22Rv1 (cell line): ENCODE results near the gene POLE4.

ENCODE experiments used
- H3K27ac ChIP-seq: fragments of 450-650 bp; 2 replicates; pipeline ENCODE4 v1.5.1; 2017
- ZFX ChIP-seq: fragments of 450-650 bp; IDR thresholded peaks from 2 replicates; pipeline ENCODE4 v1.6.1; 2017; ENCODE audit warnings: antibody characterized with exemption, borderline replicate concordance
- TF ChIP-seq, protein P1 (sequence below): fragments of 450-650 bp; IDR thresholded peaks from 2 replicates; pipeline ENCODE4 v1.5.1; 2017; ENCODE audit warnings: mild to moderate bottlenecking

The POLE4 gene

DNA sequence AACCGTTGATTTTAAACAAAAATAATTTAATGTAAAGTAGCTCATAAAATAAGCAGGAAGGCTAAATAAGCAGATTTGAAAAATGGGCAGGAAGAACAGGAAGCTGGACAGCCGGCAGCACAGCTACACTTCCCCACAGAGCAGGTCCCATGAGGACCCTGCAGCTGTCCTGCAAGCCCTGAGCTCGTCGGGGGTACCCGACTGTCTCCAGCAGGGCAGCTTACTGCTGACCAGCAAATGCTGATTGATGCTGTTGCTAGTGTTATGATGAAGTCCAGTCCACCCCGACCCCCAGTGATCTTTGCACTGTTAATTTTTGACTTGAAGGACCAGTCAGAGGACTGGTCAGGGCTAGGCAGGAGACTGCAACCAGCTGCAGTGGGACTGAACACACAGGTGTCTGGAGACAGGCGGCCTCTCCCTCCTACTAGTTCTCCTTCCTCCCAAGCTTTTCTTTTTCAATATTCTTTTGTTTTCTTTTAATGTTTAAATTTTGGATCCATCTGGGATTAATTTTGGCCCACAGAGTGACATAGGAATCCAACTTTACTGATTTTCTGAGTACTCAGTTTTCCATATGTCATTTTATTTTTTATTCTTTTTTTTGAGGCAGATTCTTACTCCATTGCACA is 27.7 kb downstream of the POLE4 start:
- no peak overlapping the region for H3K27ac ChIP-seq
- no peak for TF ChIP-seq ZFX
- TF ChIP-seq, protein P1, sequence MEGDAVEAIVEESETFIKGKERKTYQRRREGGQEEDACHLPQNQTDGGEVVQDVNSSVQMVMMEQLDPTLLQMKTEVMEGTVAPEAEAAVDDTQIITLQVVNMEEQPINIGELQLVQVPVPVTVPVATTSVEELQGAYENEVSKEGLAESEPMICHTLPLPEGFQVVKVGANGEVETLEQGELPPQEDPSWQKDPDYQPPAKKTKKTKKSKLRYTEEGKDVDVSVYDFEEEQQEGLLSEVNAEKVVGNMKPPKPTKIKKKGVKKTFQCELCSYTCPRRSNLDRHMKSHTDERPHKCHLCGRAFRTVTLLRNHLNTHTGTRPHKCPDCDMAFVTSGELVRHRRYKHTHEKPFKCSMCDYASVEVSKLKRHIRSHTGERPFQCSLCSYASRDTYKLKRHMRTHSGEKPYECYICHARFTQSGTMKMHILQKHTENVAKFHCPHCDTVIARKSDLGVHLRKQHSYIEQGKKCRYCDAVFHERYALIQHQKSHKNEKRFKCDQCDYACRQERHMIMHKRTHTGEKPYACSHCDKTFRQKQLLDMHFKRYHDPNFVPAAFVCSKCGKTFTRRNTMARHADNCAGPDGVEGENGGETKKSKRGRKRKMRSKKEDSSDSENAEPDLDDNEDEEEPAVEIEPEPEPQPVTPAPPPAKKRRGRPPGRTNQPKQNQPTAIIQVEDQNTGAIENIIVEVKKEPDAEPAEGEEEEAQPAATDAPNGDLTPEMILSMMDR = no peak

DNA sequence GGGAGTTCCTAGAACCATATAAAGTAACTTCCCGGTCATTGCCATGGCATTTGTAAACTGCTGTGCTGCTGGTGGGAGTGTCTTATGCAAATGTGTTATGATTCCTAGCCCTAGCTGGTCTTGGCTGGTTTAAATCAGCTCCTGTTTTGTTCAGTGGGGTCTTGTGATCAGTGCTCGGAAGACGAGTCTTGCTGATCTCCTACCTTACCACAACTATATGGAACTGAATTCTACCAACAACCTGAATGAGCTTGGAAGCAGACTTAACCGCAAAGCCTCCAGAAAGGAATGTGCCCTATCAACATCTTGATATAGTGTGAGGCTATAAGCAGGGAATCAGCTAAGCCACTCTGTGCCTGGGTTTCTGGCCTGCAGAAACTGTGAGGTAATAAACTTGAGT is 33.5 kb downstream of the POLE4 start:
- no peak for TF ChIP-seq ZFX
- TF ChIP-seq, protein P1 = no peak
- H3K27ac ChIP-seq = no peak overlapping the region

DNA sequence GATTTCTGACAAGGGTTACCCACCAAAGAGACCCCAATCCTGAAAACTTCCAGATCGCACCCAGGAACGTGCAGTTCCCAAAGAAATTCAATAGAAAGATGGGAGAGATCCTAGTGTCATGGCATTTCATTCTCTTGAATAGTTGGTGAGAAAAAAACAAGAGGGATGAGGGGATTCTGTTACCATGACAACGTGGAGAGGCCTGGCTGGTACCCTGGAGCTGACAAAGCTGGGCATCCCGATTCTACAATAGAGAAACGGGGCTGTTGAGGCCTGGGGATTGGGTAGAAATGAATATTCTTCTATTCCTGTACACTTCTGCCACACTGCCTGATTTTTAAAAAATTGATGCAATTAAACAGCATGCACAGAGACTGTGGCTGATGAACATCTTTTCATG is 41.0 kb downstream of the POLE4 start:
- H3K27ac ChIP-seq = no peak overlapping the region

DNA sequence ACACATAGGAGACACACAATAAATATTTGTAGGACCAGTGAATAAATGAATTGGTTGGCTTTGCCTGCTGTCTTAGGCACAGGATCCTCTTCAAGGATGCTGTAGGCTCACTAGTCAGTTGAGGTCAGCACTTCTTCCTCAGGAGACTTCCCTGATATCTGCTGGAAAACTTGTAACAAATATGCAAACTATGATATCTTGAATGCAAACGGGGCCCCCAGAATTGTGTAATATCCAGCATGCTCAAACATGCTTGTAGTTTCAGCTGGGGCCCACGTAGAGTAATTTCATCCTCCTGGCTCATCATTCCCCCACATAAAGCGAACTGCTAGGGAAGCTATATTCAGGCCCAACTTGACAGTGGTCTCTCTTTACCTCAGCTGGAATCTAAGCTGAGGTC is 43.6 kb downstream of the POLE4 start:
- no peak overlapping the region for H3K27ac ChIP-seq
- TF ChIP-seq ZFX = no peak
- TF ChIP-seq, protein P1 = no peak

More for the DNA sequence above, 41.0 kb downstream of the POLE4 start:
- TF ChIP-seq ZFX = no peak
- TF ChIP-seq, protein P1 = no peak

DNA sequence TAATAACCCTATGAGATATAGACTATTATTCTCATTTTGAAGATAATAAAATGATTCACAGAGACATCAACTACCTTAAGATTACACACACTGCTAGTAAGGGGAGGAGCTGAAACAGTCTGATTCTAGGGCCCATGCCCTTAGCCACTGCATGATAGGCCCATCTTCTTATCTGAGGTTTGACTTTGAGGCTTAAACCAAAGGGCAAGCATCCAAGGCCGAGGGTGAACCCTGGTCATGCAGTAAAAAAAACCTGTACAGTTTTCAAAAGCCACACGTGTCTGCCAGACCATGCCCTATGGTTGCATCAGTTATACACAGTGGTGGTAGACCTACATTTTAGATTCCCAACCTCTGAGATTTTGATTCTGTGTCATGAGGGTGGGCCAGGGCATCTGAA is 44.8 kb downstream of the POLE4 start:
- no peak for TF ChIP-seq ZFX
- TF ChIP-seq, protein P1 = no peak

DNA sequence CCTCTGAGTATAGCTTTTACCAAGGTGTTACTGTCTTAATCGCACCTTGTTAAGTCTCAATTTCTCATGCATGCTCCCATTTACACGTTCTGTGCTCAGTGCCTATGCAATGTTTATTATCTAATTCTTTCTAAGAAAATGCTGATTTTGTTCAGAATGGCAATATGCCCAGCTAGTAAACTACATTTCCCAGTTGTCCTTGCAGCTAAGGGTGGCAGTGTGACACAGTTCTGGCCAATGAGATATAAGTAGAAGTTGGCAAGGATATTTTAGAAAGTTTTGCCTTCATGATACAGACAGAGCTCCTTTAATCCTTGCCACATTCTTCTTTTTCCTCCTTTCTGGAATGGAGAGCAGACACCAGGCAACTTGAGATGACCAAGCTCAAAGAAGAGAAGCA is 45.3 kb downstream of the POLE4 start:
- TF ChIP-seq, protein P1 = no peak
- TF ChIP-seq ZFX = no peak
- no peak overlapping the region for H3K27ac ChIP-seq

More for the DNA sequence above, 44.8 kb downstream of the POLE4 start:
- H3K27ac ChIP-seq = no peak overlapping the region

DNA sequence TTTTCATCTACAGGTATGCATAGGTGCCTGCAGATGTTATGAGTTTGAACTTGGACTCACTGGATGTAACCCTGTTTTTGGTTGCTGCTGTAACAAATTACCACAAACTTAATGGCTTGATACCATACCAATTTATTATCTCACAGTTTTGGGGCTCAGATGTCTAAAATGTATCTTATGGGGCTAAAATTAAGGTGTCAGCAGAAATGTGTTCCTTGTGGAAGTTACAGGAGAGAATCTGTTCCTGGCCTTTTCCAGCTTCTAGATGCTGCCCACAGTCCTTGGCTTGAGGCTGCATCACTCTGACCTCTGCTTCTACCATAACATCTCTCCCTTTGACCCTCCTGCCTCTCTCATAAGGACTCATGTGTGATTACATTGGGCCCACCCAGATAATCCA is 47.6 kb downstream of the POLE4 start:
- no peak for TF ChIP-seq ZFX
- TF ChIP-seq, protein P1 = no peak
- no peak overlapping the region for H3K27ac ChIP-seq
